ENCODE results near the gene TBRG4. TPM values are rescaled to one million over a fixed set of nuclear protein-coding genes. Genes with fewer than 3 reads are reported as not detected.

TBRG4 gene
- total RNA-seq, 4 donors from 2014 or later = 45.7 to 60.1 (median 53.7) TPM

DNA sequence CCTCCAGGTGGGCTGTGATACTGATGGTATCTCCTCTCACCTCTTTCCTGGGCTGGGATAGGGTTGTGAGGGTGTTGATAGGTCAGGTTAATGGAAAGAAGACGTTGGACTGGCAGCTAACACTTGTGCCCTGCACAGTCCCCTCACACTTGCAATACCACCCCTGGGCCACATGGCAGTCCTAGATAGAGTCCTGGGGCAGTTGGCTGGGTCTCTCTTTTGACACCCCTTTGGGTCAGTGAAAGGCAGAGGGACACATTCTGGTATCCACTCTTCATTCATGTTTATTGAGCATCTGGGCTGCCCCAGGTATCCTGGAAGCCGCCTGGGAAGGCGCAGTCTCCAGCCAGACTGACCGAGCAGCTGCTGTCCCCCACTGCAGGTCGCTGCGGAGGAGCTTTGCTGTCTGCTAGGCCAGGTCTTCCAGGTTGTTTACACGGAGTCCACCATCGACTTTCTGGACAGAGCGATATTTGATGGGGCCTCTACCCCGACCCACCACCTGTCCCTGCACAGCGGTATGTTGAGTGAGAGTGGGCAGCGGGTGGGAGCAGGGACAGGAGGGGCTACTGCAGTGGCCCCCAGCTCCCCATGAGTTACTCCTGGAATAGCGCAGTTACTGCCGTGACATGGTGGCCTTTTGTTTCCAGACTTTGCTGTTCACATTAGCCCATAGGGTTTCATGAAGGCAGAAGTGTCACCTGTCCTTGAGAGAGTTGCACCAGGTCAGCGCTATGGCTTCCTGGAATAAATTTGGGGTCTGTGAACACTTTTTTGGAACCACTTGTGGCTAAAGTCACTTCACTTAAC lies 41.8 kb downstream of the TBRG4 start:
- Histone ChIP-seq H3K36me3 (peaks cover 58 to 100% (median 94%) of the 10 kb centered on the region in 4 donors), H3K9me3 (no peaks in the 10 kb centered on the region), H3K27me3 (no peaks in the 10 kb centered on the region), H3K4me3 (no peak overlapping the region), H3K27ac (replicated peaks in 1 of 4) (no peak overlapping the region), H3K4me1 (no peaks in the 10 kb centered on the region)
- WGBS = 95% methylated on average over 7 of the region's 15 CpGs
- TF ChIP-seq, protein P1, sequence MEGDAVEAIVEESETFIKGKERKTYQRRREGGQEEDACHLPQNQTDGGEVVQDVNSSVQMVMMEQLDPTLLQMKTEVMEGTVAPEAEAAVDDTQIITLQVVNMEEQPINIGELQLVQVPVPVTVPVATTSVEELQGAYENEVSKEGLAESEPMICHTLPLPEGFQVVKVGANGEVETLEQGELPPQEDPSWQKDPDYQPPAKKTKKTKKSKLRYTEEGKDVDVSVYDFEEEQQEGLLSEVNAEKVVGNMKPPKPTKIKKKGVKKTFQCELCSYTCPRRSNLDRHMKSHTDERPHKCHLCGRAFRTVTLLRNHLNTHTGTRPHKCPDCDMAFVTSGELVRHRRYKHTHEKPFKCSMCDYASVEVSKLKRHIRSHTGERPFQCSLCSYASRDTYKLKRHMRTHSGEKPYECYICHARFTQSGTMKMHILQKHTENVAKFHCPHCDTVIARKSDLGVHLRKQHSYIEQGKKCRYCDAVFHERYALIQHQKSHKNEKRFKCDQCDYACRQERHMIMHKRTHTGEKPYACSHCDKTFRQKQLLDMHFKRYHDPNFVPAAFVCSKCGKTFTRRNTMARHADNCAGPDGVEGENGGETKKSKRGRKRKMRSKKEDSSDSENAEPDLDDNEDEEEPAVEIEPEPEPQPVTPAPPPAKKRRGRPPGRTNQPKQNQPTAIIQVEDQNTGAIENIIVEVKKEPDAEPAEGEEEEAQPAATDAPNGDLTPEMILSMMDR (IDR thresholded peaks at IDR 0.05) = no peak
- no peak for TF ChIP-seq POLR2A (IDR thresholded peaks at IDR 0.05; ENCODE audit: low read depth)
- TF ChIP-seq EP300 (IDR thresholded peaks at IDR 0.05) = no peak
- no peak for TF ChIP-seq POLR2AphosphoS5 (IDR thresholded peaks at IDR 0.05)
- intact Hi-C loops (cut with DNase I) = no loop called here
- no peak for DNase-seq (ENCODE audit: extremely low spot score)

DNA sequence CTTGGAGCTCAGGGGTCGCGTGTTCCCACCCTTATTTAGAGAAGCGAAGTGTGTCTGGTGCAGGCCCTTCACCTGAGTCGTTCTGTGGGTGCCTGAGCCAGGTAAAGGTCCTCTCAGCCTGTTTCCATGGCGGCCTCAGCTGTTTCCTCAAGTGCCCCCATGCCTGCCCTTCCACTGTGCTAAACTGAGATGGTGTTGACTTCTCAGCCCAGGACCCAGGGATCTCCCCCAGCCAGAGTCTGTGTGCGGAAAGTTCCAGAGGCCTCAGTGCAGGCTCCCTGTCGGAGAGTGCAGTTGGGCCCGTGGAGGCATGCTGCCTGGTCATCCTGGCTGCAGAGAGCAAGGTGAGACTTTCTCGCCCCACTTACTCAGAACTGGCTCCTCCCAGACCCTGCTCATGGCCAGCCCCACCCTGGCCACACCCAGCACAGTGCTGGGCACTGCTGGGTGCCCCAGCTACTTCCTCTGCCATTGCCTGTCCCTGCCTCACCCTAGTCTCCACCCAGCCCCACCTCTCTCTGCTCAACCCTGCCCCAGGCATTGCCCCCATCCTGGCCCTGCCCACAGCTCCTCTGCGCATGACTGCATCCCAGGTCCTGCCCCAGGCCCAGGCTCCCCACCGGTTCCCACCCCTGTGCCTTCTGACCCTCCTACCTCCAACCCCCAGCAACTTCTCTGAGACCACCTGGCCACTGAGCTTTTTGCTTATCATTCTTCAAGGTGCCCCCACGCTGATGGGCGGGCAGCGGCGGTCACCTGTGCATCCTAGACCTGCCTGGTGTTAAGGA lies 43.1 kb downstream of the TBRG4 start:
- H3K4me1 ChIP-seq = no peaks in the 10 kb centered on the region
- no peak for DNase-seq (ENCODE audit: extremely low spot score)
- intact Hi-C loops (cut with DNase I) = no loop called here
- H3K36me3 ChIP-seq = peaks cover 50 to 98% (median 93%) of the 10 kb centered on the region in 4 donors
- H3K9me3 ChIP-seq = no peaks in the 10 kb centered on the region
- no peaks in the 10 kb centered on the region for H3K27me3 ChIP-seq
- 90% methylated on average over 15 of the region's 15 CpGs for WGBS
- no peak overlapping the region for H3K4me3 ChIP-seq
- H3K27ac ChIP-seq (replicated peaks in 1 of 4) = no peak overlapping the region
- no peak for TF ChIP-seq EP300 (IDR thresholded peaks at IDR 0.05)
- TF ChIP-seq, protein P1 (IDR thresholded peaks at IDR 0.05) = no peak
- no peak for TF ChIP-seq POLR2A (IDR thresholded peaks at IDR 0.05; ENCODE audit: low read depth)
- no peak for TF ChIP-seq POLR2AphosphoS5 (IDR thresholded peaks at IDR 0.05)

GRCh38 chr7:45067582-45067981 lies 43.9 kb downstream of the TBRG4 start:
- Histone ChIP-seq H3K9me3 (no peaks in the 10 kb centered on the region), H3K27ac (replicated peaks in 1 of 4) (no peak overlapping the region), H3K27me3 (no peaks in the 10 kb centered on the region), H3K4me1 (no peaks in the 10 kb centered on the region), H3K36me3 (peaks cover 42 to 92% (median 86%) of the 10 kb centered on the region in 4 donors), H3K4me3 (no peak overlapping the region)
- no peak for DNase-seq (ENCODE audit: extremely low spot score)
- WGBS = 100% methylated on average over 3 of the region's 3 CpGs
- intact Hi-C loops (cut with DNase I) = no loop called here
- TF ChIP-seq, protein P1 (IDR thresholded peaks at IDR 0.05) = no peak
- TF ChIP-seq POLR2AphosphoS5 (IDR thresholded peaks at IDR 0.05) (no peak), EP300 (IDR thresholded peaks at IDR 0.05) (no peak), POLR2A (IDR thresholded peaks at IDR 0.05; ENCODE audit: low read depth) (no peak)

GRCh38 chr7:45066409-45066808 lies 45.1 kb downstream of the TBRG4 start:
- WGBS = 87% methylated on average over 7 of the region's 7 CpGs
- no peak overlapping the region for H3K4me3 ChIP-seq
- no peak for DNase-seq (ENCODE audit: extremely low spot score)
- H3K4me1 ChIP-seq = no peaks in the 10 kb centered on the region
- TF ChIP-seq POLR2AphosphoS5 (IDR thresholded peaks at IDR 0.05) (no peak), POLR2A (IDR thresholded peaks at IDR 0.05; ENCODE audit: low read depth) (no peak), EP300 (IDR thresholded peaks at IDR 0.05) (no peak)
- TF ChIP-seq, protein P1 (IDR thresholded peaks at IDR 0.05) = no peak
- H3K9me3 ChIP-seq = no peaks in the 10 kb centered on the region
- no peak overlapping the region for H3K27ac ChIP-seq (replicated peaks in 1 of 4)
- intact Hi-C loops (cut with DNase I) = no loop called here
- no peaks in the 10 kb centered on the region for H3K27me3 ChIP-seq
- H3K36me3 ChIP-seq = peaks cover 32 to 80% (median 75%) of the 10 kb centered on the region in 4 donors

Data from esophagus muscularis mucosa (tissue), 4 donors.